ACC112 (cell line): ENCODE data around the gene ARNT2.
"Not testable (repeated sequence)": the region's sequence is repeated elsewhere in the genome, so short reads cannot be mapped to it uniquely, and the experiment has no call there.

Source experiments
- H2AFZ ChIP-seq: fragments of 200-600 bp; sonication (generic); one replicate; pipeline ENCODE4 v1.6.0; 2017; ENCODE audit warnings: antibody characterized with exemption, low read length; ENCODE audit not compliant: unreplicated experiment
- H3K27ac ChIP-seq: fragments of 200-600 bp; sonication (generic); 2 replicates; pipeline ENCODE4 v1.5.1; 2014; ENCODE audit warnings: low read depth, mild to moderate bottlenecking, antibody characterized with exemption, low read length, moderate library complexity
- H3K27me3 ChIP-seq: fragments of 200-600 bp; sonication (generic); 2 replicates; pipeline ENCODE4 v1.6.1; 2014; ENCODE audit warnings: mild to moderate bottlenecking, antibody characterized with exemption, low read length, moderate library complexity, mixed read lengths; ENCODE audit not compliant: insufficient read depth
- H3K36me3 ChIP-seq: fragments of 200-600 bp; sonication (generic); 2 replicates; pipeline ENCODE4 v1.6.1; 2016; ENCODE audit warnings: mild to moderate bottlenecking, antibody characterized with exemption, low read length, moderate library complexity, mixed read lengths; ENCODE audit not compliant: insufficient read depth
- H3K4me1 ChIP-seq: fragments of 200-600 bp; sonication (generic); one replicate; pipeline ENCODE4 v1.6.1; 2016; ENCODE audit warnings: low read length, mixed read lengths; ENCODE audit not compliant: insufficient read depth, unreplicated experiment, control insufficient read depth
- H3K4me3 ChIP-seq: fragments of 200-600 bp; sonication (generic); 2 replicates; pipeline ENCODE4 v1.5.1; 2014; ENCODE audit warnings: mild to moderate bottlenecking, low read depth, low read length
- H3K79me2 ChIP-seq: fragments of 200-600 bp; sonication (generic); one replicate; pipeline ENCODE4 v1.6.0; 2016; ENCODE audit warnings: low read length; ENCODE audit not compliant: control insufficient read depth, unreplicated experiment, insufficient read depth

ARNT2 gene

GRCh38 chr15:80636675-80637074 is 232.5 kb downstream of the ARNT2 start:
- H2AFZ ChIP-seq = no peak overlapping the region
- H3K27ac ChIP-seq = no peak overlapping the region
- H3K4me3 ChIP-seq = no peak overlapping the region
- no peaks in the 10 kb centered on the region; the same call in 1 of the 2 replicates for H3K36me3 ChIP-seq
- H3K4me1 ChIP-seq = peaks cover 3% of the 10 kb centered on the region
- H3K27me3 ChIP-seq = no peaks in the 10 kb centered on the region
- H3K79me2 ChIP-seq = no peaks in the 10 kb centered on the region

GRCh38 chr15:80637747-80638146 is 233.6 kb downstream of the ARNT2 start:
- Histone ChIP-seq H2AFZ (no peak overlapping the region), H3K4me1 (peaks cover 3% of the 10 kb centered on the region), H3K36me3 (no peaks in the 10 kb centered on the region; the same call in 1 of the 2 replicates), H3K27ac (no peak overlapping the region), H3K4me3 (no peak overlapping the region), H3K79me2 (no peaks in the 10 kb centered on the region), H3K27me3 (no peaks in the 10 kb centered on the region)

- H2AFZ ChIP-seq = no peak overlapping the region
- no peaks in the 10 kb centered on the region; the same call in 1 of the 2 replicates for H3K36me3 ChIP-seq
Measured at GRCh38 chr15:80638553-80639167, 234.5 kb downstream of the ARNT2 start.

DNA sequence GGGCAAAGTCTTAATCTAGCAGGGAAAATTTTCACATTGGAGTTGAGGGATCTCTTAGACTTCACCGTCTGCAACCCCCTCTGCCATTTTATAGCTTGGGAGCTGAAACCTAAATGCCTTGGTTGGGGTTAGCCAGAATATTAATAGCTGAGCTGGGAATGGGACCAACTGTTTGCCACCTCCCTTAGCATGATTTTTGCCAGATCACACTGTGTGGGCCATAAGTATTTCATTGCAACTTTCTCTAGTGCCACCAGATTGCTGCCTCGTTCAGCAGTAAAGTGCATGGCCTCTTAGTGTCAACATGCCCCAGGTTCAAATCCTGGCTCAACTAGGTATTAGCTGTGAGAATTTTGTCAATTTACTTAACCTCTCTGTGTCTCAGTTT is 235.0 kb downstream of the ARNT2 start:
- no peaks in the 10 kb centered on the region for H3K27me3 ChIP-seq
- H3K4me1 ChIP-seq = peaks cover 3% of the 10 kb centered on the region
- H3K79me2 ChIP-seq = no peaks in the 10 kb centered on the region
- H3K36me3 ChIP-seq = no peaks in the 10 kb centered on the region; the same call in 1 of the 2 replicates
- no peak overlapping the region for H3K27ac ChIP-seq
- no peak overlapping the region for H2AFZ ChIP-seq
- H3K4me3 ChIP-seq = no peak overlapping the region

More at GRCh38 chr15:80638553-80639167, 234.5 kb downstream of the ARNT2 start:
- Histone ChIP-seq H3K4me1 (peaks cover 3% of the 10 kb centered on the region), H3K27me3 (no peaks in the 10 kb centered on the region), H3K27ac (no peak overlapping the region), H3K4me3 (no peak overlapping the region), H3K79me2 (no peaks in the 10 kb centered on the region)

DNA sequence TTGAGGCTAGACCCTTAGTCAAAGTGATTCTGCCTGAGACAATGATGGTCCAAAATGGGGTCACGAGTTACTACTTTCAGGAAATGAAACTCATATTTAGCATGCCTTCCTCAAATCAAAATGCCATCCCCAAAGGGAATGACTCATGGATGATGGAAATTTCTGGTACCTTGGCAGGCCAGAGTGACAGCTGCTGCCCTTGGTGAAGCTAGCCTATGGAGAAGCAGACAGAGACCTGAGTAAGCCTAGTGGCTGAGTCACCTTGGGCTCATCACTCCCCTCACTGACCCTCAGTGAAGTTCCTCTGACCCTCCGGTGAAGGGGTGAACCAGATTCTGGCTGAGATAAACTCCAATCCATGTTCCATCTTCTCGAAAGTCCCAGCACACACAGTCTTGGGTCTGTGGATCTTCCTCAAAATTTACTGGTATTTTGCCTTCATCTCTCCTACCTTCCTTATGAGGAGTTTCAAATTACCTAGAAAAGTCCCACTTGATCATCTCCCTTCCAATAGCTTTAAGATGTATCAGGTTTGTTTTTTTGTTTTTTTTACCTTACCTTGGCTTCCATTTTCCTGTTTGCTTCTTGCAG is 236.4 kb downstream of the ARNT2 start:
- Histone ChIP-seq H3K79me2 (no peaks in the 10 kb centered on the region), H3K36me3 (no peaks in the 10 kb centered on the region; the same call in 1 of the 2 replicates), H3K4me3 (no peak overlapping the region), H3K4me1 (peaks cover 6% of the 10 kb centered on the region), H3K27ac (no peak overlapping the region), H3K27me3 (no peaks in the 10 kb centered on the region), H2AFZ (no peak overlapping the region)

DNA sequence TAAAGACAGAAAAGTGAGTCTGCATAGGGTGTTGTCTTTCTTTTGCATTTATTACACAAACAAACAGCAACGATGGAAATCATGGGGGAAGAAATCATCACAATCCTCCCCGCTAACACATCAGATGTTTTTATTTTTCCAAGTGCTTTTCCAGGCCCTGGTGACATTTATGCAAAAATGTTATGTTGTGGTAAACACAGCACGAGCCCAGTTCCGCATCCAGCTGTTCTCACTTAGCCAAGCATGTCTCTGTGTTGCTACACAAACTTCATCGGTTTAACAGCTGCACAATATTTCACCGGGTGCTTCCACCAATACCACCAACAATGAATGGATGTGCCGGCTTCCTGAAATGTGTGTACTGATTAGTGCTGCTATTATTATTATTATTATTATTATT is 237.2 kb downstream of the ARNT2 start:
- H3K79me2 ChIP-seq = no peaks in the 10 kb centered on the region
- no peaks in the 10 kb centered on the region for H3K27me3 ChIP-seq
- H3K4me3 ChIP-seq = no peak overlapping the region
- peaks cover 10% of the 10 kb centered on the region for H3K4me1 ChIP-seq
- H3K27ac ChIP-seq = no peak overlapping the region
- no peaks in the 10 kb centered on the region; the same call in 1 of the 2 replicates for H3K36me3 ChIP-seq
- H2AFZ ChIP-seq = no peak overlapping the region

DNA sequence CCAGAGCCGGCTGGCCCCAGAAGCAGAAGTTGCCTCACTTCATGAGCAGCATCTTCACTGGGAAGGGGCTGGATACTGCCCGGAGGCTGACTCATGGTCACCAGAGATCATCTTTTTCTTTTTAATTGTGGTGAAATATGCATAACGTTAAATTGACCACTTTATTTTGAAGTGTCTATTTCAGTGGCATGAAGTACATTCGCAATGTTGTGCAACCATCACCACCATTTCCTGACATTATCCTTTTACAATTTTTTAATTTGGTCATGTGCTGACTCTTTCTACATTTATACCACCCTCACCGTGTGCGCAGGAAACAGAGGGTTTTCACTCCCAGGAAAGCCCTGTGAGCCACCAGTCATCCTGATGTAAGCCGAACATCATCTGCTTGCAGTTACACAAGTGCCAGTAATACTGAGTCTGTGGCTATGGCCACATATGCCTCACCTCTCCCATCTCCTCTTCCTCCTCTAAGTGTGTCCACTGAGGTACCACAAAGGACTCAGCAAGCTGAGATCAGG is 239.3 kb downstream of the ARNT2 start:
- H3K27me3 ChIP-seq = no peaks in the 10 kb centered on the region
- H3K4me1 ChIP-seq = peaks cover 10% of the 10 kb centered on the region
- no peak overlapping the region for H2AFZ ChIP-seq
- no peaks in the 10 kb centered on the region for H3K79me2 ChIP-seq
- no peaks in the 10 kb centered on the region; the same call in 1 of the 2 replicates for H3K36me3 ChIP-seq
- peak overlapping the region; percentile 22; the same call in 1 of the 2 replicates for H3K27ac ChIP-seq
- no peak overlapping the region for H3K4me3 ChIP-seq

GRCh38 chr15:80645494-80646065 is 241.4 kb downstream of the ARNT2 start:
- H3K4me3 ChIP-seq = no peak overlapping the region
- no peak overlapping the region for H2AFZ ChIP-seq
- H3K79me2 ChIP-seq = no peaks in the 10 kb centered on the region
- no peaks in the 10 kb centered on the region; the same call in 1 of the 2 replicates for H3K36me3 ChIP-seq
- peak overlapping the region; percentile 31; the same call in 1 of the 2 replicates for H3K27ac ChIP-seq
- H3K4me1 ChIP-seq = peaks cover 8% of the 10 kb centered on the region
- no peaks in the 10 kb centered on the region for H3K27me3 ChIP-seq

DNA sequence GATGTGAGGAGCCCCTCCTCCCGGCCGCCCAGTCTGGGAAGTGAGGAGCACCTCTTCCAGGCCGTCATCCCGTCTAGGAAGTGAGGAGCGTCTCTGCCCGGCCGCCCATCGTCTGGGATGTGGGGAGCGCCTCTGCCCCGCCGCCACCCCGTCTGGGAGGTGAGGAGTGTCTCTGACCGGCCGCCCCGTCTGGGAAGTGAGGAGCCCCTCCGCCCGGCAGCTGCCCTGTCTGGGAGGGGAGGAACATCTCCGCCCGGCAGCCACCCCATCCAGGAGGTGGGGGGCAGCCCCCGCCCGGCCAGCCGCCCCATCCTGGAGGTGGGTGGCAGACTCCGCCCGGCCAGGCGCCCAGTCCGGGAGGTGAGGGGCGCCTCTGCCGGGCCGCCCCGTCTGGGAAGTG is 243.2 kb downstream of the ARNT2 start:
- H2AFZ ChIP-seq, H3K4me3 ChIP-seq, H3K36me3 ChIP-seq: not testable (repeated sequence)

More for the DNA sequence above, 243.2 kb downstream of the ARNT2 start:
- not testable (repeated sequence) for H3K4me1 ChIP-seq, H3K27me3 ChIP-seq, H3K79me2 ChIP-seq, H3K27ac ChIP-seq
